GM18870 (cell line): ENCODE data around the gene S100P.
"Not testable (repeated sequence)": the region's sequence is repeated elsewhere in the genome, so short reads cannot be mapped to it uniquely, and the experiment has no call there.

Experiments used
- ATAC-seq: cut with Tn5 transposase; IDR thresholded peaks from one replicate; pipeline ENCODE4 v1.9.1; 2021; ENCODE audit warnings: moderate library complexity; ENCODE audit not compliant: unreplicated experiment

The S100P gene

DNA sequence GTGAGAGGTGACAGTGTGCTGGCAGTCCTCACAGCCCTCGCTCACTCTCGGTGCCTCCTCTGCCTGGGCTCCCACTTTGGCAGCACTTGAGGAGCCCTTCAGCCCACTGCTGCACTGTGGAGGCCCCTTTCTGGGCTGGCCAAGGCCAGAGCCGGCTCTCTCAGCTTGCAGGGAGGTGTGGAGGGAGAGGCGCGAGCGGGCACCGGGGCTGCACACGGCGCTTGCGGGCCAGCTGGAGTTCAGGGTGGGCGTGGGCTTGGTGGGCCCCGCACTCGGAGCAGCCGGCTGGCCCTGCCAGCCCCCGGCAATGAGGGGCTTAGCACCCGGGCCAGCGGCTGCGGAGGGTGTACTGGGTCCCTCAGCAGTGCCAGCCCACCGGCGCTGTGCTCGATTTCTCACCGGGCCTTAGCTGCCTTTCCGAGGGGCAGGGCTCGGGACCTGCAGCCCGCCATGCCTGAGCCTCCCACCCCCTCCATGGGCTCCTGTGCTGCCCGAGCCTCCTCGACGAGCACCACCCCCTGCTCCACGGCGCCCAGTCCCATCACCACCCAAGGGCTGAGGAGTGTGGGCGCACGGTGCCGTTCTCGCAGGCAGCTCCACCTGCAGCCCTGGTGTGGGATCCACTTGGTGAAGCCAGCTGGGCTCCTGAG is 21.0 kb upstream of the S100P start:
- not testable (repeated sequence) for ATAC-seq

DNA sequence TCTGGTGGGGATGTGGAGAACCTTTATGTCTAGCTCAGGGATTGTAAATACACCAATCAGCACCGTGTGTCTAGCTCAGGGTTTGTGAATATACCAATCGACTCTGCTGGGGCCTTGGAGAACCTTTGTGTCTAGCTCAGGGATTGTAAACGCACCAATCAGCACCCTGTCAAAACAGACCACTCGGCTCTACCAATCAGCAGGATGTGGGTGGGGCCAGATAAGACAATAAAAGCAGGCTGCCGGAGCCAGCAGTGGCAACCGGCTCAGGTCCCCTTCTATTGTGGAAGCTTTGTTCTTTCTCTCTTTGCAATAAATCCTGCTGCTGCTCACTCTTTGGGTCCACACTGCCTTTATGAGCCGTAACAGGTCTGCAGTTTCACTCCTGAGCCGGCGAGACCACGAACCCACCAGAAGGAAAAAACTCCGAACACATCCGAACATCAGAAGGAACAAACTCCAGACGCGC is 20.5 kb upstream of the S100P start:
- ATAC-seq = not testable (repeated sequence)

DNA sequence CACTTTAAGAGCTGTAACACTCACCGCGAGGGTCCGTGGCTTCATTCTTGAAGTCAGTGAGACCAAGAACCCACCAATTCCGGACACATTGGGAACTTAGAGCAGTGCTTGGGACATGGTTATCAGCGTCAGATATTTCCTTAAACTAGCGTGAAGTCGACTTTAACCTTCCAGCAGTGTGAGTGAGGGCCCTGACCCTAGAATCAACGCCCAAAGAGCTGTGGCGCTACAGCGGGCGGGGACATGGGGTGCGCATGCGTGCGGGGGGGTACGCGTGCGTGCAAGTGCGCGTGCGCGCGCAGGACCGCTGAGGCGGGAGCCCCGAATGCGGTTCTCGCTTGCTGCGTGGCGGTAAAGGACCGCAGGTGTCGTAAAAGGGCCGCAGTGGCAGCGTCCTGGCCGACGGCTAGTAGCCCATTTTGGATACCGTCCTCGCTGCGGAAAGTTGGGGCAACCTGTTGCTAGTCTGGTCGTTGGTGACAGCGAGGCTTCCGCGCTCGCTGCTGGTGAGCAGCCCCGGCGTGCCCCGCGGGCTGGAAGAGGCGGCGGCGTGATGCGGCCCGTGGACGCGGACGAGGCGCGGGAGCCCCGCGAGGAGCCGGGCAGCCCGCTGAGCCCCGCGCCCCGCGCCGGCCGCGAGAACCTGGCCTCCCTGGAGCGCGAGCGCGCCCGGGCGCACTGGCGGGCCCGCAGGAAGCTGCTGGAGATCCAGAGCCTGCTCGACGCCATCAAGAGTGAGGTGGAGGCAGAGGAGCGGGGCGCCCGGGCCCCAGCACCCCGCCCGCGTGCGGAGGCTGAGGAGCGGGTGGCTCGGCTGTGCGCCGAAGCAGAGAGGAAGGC is 19.8 kb upstream of the S100P start:
- ATAC-seq = peak; percentile 68

DNA sequence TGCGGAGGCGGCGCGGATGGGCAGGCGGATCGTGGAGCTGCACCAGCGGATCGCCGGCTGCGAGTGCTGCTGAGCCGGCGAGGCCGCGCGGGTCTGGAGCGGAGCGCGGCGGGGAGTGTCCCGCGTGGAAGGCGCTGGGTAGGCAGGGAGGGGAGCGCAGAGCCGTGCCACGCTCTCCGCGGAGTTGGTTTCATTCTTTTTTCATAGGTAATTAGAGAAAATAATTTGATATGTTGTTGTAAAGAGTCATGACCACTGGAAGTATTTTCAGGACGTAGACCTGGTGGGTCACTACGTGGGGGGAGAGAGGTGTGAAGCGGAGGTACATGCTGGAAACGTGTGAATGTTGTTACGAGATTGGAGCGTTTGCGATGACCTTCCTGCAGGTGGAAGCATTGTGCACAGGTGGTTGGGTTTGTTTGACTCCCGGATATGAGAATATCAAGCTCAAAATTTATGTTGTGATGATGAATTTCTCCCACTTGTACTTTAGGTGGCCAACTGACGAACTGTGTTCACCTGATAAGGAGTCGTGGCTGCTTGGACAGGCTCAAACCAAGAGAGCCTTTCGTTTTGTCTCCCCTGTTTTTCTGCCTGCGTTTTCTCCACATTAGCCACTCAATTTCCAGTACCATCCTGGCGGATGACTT is 19.1 kb upstream of the S100P start:
- ATAC-seq = peak; percentile 37

DNA sequence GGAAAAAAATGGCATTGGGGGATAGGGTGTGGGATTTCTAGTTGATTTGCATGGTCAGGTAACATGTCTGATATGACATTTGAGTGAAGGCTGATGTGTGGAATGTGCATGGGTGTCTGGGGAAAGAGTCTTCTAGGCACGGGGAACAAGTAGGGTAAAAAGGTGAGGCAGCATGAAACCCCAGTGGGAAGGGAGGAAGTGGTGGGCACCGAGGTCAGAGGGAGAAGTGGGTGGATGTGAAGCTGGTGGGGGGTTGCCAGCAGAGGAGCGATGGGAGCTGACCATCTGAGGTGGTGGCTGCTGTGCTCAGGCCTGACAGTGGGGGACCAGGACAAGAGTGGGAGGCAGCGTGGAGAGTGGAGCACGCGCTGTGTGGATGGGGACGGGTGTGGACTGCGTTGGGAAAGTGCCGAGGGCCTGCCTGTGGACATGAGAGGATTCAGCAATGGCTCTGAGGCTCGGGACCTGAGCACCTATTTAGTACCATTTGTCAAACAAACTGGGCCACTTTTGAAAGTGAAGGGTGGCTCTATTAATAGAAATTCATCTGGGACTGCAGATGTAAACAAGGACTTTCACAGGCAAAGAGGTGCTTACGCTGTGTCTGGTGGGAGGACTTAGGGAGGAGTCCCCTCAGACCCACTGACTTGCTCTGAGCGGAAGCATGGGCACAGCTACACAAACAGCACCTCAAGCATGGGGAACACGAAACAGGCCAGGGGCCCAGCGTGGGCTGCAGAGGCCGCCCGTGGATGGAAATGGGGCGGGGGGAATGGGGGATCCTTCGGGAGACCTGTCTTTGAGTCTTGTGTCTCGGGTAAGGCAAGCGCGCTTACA is 16.7 kb upstream of the S100P start:
- no peak for ATAC-seq

DNA sequence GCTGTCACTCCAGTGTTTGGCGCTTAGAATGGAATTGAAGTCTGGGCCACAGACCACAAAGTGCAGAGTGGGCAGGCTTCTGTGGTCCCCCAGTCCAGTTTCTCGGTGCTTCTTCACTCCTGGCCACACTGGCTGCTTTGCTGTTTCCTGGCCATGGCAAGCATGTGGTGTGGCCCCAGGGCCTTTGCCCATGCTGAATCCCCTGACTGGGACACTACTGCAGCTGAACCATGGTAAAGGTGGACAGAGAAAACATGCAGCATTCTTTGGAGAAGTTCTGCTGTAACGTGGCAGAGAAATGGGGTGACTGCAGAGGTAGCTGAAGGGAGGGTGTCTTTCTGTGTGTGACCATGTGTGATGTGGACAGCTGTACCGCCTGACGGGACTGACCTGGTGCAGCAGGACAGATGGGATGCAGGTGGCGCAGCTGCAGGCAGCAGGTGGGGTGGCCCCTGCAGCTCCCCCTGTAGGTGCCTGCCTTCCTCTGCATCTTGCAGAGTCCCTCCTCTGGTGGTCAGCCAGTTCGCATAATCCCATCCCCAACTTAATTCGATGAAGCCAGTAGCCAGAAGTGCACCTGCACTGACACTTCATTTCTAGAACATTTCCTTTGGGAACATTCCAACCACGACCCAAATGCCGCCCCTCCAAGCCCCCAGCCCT is 13.2 kb upstream of the S100P start:
- no peak for ATAC-seq

DNA sequence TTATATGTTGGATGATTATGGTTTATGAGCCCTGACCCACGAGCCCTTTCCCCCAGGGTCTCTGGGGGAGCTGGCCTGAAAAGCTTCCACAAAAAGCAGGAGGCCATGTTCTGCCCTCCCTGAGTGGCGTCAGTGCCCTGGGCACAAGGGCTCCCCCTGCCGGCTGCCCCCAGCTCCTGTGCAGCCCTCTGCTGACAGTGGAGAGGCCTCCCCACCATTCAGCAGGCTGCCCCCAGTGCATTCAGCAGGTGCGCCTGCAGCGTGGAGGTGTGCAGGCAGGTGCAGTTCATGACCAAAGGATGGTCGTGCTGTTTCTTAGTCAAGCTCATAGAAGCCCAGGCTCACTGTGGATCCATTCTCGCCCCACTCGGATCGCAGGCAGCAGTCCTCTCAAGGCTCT is 12.5 kb upstream of the S100P start:
- ATAC-seq = no peak

DNA sequence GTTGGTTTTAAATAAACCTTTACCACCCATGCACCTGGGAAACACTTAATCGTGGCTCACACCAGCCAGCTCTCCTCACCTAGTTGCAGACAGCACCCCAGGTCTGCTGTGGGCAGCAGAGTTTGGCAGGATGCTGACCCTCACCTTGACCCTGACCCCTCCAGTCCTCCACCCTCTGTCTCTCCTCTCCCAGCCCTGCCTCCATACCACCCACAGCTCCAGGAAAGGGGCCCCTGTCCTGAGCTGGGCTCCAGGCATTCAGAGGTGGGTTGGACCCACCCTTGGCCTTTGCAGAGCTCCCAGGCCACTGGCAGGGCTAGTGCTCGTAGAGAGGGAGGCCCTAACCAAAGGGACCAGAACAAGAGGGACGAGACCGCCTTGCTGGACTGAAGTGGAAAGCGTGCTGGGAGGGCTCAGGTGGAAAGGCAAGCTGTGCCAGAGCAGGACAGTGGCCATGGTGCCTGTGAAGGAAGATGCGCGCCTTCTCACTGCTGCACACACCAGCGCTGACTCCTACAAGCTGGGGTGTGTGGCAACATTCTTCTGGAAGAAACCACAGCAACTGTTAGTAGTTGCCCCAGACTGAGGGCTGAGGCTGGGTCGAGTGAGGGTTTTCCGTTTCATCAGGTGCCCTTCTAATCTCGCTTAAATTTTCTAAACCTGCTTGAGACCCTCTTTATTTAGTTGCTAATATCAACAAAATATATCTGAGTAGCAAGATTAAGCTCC is 10.7 kb upstream of the S100P start:
- ATAC-seq = no peak

DNA sequence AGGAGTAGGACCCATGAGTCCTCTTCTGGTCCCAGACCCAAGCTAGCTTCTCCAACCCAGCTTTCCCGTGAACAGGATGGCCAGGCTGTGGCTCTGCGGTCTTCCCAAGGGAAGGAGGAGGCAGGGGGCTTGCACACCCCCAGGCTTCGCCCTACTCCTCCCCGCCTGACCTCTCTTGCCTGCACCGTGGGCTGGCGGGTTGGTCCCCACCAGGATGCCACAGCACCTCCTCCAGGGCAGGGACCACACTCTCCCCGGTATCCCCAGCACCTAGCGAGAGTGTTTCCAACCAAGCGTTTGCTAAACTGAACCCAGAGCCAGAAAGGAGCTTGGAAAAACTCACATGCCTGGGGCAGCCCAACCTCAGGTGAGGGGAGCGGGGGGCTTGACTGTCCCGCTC is 9.0 kb upstream of the S100P start:
- no peak for ATAC-seq

DNA sequence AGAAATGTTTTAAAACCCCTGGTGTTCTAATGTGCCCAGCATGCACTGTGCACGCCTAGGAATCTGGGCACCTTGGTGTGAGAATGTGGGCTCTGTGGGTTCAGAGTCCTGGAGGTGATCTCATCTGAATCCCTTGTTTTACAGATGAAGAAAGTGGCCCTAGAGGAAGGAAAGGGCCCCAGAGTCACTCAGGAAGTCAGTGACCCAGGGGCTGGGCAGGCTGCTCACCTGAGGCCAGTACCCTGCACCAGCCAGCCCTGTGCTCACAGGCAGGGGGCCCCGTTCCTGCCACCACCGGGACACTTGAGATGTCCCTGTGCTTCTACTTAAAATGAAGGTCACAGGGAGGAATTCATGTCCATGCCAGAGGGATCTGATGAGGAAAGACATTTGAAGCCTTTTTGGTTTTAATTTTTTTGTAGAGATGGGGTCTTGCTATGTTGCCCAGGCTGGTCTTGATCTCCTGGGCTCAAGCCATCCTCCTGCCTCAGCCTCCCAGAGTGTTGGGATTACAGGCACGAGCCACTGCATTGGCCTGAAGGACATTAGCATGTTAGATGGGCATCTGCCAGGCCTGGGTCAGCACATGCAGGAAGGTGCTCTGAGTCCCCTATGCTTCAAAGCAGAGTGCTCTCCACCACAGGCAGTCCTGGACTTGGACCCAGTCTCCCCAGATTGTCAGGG is 7.4 kb upstream of the S100P start:
- ATAC-seq = no peak

DNA sequence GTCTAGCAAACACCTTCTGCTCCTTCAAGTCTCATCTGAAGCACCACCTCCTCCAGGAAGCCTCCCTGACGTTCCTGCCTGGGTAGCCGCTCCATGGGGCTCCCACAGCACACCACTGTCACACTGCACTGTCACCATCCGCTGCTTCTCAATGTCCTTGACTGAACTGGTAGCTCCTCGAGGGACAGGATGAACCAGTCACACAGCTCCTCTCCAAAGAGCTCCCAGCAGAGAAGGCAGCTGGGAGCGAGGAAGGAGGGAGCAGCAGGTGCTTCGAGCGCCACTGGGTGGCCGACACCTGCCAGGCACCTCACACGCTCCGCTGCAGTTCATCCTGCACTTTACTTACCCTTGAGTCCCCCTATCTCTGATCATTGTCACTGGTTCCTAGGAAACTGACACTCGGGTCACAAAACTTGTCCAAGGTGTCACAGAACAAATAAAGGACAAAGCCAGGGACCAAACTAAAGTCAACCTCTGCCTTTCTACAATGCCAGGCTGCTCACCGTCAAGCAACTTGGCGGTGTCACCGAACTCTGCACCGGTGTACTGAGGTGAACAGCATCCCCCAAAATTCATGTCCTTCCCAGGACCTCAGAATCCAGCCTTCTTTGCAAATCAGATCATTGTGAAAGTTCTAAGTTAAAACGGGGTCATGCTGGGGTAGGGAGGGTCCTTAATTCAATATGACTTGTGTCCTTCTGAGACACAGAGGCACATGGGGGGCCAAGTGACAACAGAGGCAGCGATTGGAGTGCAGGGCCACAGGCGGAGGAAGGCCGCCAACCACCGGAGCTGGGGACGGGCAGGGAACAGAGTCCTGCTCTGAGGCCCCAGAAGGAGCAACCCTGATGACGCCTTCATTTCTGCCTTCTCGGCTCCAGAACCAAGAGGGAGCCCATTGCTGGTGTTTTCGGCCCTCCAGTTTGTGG is 5.5 kb upstream of the S100P start:
- no peak for ATAC-seq

DNA sequence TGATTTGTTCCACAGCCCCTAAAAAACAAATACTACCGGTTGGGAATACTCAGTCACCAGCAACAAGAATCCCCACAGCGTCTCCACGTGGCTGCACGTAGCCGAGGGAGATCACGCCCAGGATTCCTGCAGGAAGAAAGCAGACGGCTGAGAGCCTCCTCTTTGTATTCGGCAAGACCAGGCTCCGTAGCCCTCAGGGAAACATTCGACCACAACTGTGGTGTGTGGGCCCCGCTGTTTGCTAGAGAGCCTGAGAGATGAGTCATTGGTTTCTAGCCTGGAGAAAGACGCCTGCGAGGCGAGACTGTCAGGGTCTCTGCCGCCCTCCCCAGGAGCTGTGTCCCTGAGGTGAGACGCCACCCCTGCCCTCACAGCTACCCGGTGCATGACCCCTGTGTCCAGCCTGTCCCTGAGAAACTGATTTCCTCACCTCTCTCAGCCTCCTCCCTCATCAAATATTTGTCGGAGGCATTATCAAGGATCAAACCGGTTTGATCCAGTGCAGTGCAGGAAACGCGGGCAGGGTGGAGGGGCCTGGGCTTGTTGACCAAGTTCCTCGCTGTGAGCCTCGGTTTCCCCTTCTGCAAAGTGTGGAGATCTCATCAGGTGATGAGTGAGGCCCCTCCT is 4.7 kb upstream of the S100P start:
- ATAC-seq = no peak

DNA sequence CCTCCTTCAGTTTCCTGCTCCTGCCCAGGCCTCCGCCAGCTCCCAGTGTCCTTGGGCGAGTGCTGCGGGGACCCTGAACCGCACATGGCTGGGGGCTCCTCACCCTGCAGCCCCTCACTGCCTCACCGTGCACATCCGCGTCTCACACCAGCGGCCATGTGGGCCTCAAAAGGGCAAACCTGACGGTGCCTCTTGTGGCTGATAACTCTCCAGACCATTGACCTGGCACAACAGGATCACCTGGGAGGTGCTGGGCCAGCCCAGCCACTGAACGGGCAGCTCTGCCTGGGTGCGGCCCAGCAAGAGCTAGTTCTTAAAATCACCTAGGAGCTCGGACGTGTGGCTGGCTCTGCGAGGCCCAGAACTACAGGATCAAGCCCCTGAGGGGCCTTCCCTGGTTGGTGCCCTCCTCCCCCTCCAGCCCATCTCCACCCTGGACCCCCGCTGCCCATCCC is 4.1 kb upstream of the S100P start:
- ATAC-seq = no peak

DNA sequence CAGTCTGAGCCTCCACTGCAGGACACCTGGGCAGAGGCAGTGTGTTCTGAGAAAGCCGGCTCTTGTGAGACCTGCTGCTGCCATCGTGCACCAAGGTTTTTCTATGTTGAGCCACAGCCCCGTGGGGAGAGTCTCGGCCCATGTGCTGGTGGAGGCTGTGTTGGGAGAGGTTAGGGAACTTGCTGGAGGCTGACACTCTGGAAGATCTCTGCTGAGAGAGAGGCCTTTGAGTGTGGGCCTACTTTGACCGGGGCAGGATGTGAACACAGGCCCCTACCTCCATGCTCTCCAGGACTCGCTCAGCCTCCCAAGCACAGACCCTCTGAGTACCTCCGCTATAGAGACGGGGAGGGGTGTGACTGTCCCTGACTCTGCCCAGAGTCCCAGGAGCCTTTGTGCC is 1.3 kb upstream of the S100P start:
- no peak for ATAC-seq

DNA sequence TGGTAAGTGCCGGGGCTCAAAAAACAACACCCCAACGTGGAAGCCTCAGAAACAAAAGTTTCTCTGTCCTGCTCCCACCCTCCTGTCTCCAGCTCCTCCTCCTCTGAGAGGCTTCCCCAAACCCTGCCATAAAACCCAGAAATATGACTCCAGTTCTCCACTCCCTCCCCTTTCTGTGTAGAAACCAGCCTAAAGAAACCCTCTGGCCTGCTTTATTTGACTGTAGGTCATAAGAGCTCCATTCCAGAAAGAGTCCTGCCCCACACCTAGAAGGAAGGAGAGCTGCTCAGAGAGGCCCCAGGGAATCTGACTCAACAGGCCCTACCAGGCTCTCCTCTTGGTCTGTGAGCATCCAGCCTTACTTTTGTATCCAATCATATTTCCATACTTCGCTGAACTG is 872 bp upstream of the S100P start:
- ATAC-seq = no peak

DNA sequence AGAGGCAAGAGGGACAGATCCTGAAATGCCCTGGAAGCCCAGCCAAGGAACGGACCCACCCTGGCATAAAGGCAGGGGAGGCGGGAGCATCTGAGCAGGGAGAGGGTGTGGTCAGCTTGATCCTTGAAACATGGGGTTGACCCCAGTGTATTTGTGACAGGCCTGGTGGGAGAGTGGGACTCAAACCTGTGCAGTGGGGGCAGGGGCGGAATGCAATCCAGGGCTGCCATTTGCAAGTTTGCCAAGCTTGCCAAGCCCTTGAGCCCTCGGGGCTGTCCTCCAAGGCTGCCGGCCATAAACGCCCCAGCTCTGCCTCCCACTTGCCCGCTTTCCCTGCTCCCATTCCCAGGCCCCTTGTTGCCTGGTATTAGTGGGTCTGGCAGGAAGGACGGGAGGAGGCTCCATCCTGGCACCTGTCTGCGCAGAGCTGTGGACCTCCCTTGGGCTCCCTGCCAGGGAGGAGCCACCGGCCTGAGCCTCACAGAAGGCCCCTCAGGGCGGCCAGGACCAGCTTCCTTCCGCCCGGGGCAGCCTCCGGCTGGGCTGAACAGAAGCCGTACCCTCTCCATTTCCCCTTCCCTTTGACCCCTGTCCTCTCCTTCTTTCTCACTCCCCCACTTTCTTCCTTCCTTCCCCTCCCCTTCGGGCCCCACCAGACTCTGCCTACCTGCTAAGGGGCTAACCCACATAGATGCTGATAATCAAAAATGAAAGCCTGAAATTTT is 661 bp downstream of the S100P start:
- ATAC-seq = no peak
